HG03159 (cell line): ENCODE data around the gene CDK12.
"Not testable (repeated sequence)": the region's sequence is repeated elsewhere in the genome, so short reads cannot be mapped to it uniquely, and the experiment has no call there.

ENCODE experiments used
- ATAC-seq: cut with Tn5 transposase; IDR thresholded peaks from one replicate; pipeline ENCODE4 v1.9.1; 2021; ENCODE audit warnings: mild to moderate bottlenecking, moderate library complexity; ENCODE audit not compliant: unreplicated experiment

The CDK12 gene

GRCh38 chr17:39461113-39461925 is at the start of gene CDK12:
Gene CDK12, plus strand, starts transcription at chr17:39461486. Its CDS starts 586 bp downstream, at chr17:39462072.
- peak; percentile 62 for ATAC-seq

GRCh38 chr17:39416141-39416540 is 45.1 kb upstream of the CDK12 start:
- ATAC-seq, result no peak

GRCh38 chr17:39429600-39429999 is 31.7 kb upstream of the CDK12 start:
- ATAC-seq, result no peak

- not testable (repeated sequence) for ATAC-seq
Measured at GRCh38 chr17:39439868-39440267, 21.4 kb upstream of the CDK12 start.

GRCh38 chr17:39443326-39443725 is 18.0 kb upstream of the CDK12 start:
- ATAC-seq, result no peak

- ATAC-seq, result no peak
Measured at GRCh38 chr17:39447561-39447960, 13.7 kb upstream of the CDK12 start.

GRCh38 chr17:39450051-39450450 is 11.2 kb upstream of the CDK12 start:
- ATAC-seq, result no peak

- peak; percentile 88 for ATAC-seq
Measured at GRCh38 chr17:39450847-39451581, 10.3 kb upstream of the CDK12 start, which contains the start of gene MED1. Gene MED1, minus strand, starts transcription at chr17:39451263. Its CDS starts 201 bp downstream, at chr17:39451062.

GRCh38 chr17:39455919-39456318 is 5.4 kb upstream of the CDK12 start:
- ATAC-seq, result no peak

GRCh38 chr17:39461926-39462569 is 762 bp downstream of the CDK12 start:
- peak; percentile 8 for ATAC-seq

GRCh38 chr17:39462631-39463375 is 1.5 kb downstream of the CDK12 start:
- ATAC-seq, result no peak

GRCh38 chr17:39464639-39465181 is 3.4 kb downstream of the CDK12 start:
- not testable (repeated sequence) for ATAC-seq

- not testable (repeated sequence) for ATAC-seq
Measured at GRCh38 chr17:39468610-39469009, 7.3 kb downstream of the CDK12 start.

- ATAC-seq, result no peak
Measured at GRCh38 chr17:39473310-39473709, 12.0 kb downstream of the CDK12 start.

- ATAC-seq, result not testable (repeated sequence)
Measured at GRCh38 chr17:39479631-39480030, 18.3 kb downstream of the CDK12 start.

GRCh38 chr17:39483506-39483905 is 22.2 kb downstream of the CDK12 start:
- ATAC-seq, result no peak

- ATAC-seq, result peak; percentile 79
Measured at GRCh38 chr17:39484178-39484577, 22.9 kb downstream of the CDK12 start.

- ATAC-seq, result no peak
Measured at GRCh38 chr17:39485555-39485954, 24.3 kb downstream of the CDK12 start.

GRCh38 chr17:39486242-39486641 is 25.0 kb downstream of the CDK12 start:
- no peak for ATAC-seq

GRCh38 chr17:39487490-39487889 is 26.2 kb downstream of the CDK12 start:
- not testable (repeated sequence) for ATAC-seq
